Neural progenitor cell (in vitro differentiated cells): ENCODE results near the gene AP1M1. TPM values are rescaled to one million over a fixed set of nuclear protein-coding genes. Genes with fewer than 3 reads are reported as not detected.

Experiments used
- DNase-seq: peaks from one replicate; pipeline ENCODE4 v3.0.0-alpha.2; 2016; ENCODE audit warnings: low spot score
- H2AFZ ChIP-seq: fragments of 200-600 bp; sonication (generic); replicated peaks from 2 replicates; pipeline ENCODE4 v1.6.1; 2016; ENCODE audit warnings: antibody characterized with exemption
- H3F3A ChIP-seq: fragments of 200-600 bp; sonication (generic); 2 replicates; pipeline ENCODE4 v1.6.1; 2016; ENCODE audit warnings: antibody characterized with exemption, low read depth
- H3K27ac ChIP-seq: fragments of 200-600 bp; sonication (generic); 2 replicates; pipeline ENCODE4 v1.5.1; 2016; ENCODE audit warnings: mild to moderate bottlenecking
- H3K27me3 ChIP-seq: fragments of 200-600 bp; sonication (generic); 2 replicates; pipeline ENCODE4 v1.6.1; 2016; ENCODE audit warnings: mild to moderate bottlenecking, moderate library complexity
- H3K36me3 ChIP-seq: fragments of 200-600 bp; sonication (generic); 2 replicates; pipeline ENCODE4 v1.5.1; 2016
- H3K4me1 ChIP-seq: fragments of 200-600 bp; sonication (generic); 2 replicates; pipeline ENCODE4 v1.6.1; 2016; ENCODE audit warnings: mixed run types
- H3K4me2 ChIP-seq: fragments of 200-600 bp; sonication (generic); 2 replicates; pipeline ENCODE4 v1.6.1; 2016
- H3K4me3 ChIP-seq: fragments of 200-600 bp; sonication (generic); 2 replicates; pipeline ENCODE4 v1.5.1; 2016
- H3K79me2 ChIP-seq: fragments of 200-600 bp; sonication (generic); 2 replicates; pipeline ENCODE4 v1.6.1; 2016; ENCODE audit warnings: low read depth
- H3K9ac ChIP-seq: fragments of 200-600 bp; sonication (generic); 2 replicates; pipeline ENCODE4 v1.6.1; 2016
- H3K9me3 ChIP-seq: fragments of 200-600 bp; sonication (generic); 2 replicates; pipeline ENCODE4 v1.5.1; 2016; ENCODE audit warnings: low read depth
- H4K20me1 ChIP-seq: fragments of 200-600 bp; sonication (generic); 2 replicates; pipeline ENCODE4 v1.6.1; 2016; ENCODE audit warnings: low read depth
- H3K27ac Mint-ChIP-seq: 3 replicates; pipeline ENCODE4 v1.8.0; 2021; ENCODE audit warnings: mixed read lengths
- H3K27me3 Mint-ChIP-seq: 2 replicates; pipeline ENCODE4 v1.8.0; 2022; ENCODE audit warnings: low read depth, mild to moderate bottlenecking, inconsistent platforms, moderate library complexity, mixed read lengths; ENCODE audit not compliant: insufficient read depth
- H3K36me3 Mint-ChIP-seq: 3 replicates; pipeline ENCODE4 v1.8.0; 2021; ENCODE audit warnings: mixed read lengths
- H3K4me1 Mint-ChIP-seq: 3 replicates; pipeline ENCODE4 v1.8.0; 2021; ENCODE audit warnings: mixed read lengths
- H3K4me3 Mint-ChIP-seq: 3 replicates; pipeline ENCODE4 v1.8.0; 2021; ENCODE audit warnings: mild to moderate bottlenecking, moderate library complexity, mixed read lengths
- H3K9me3 Mint-ChIP-seq: 3 replicates; pipeline ENCODE4 v1.8.0; 2020; ENCODE audit warnings: mixed read lengths
- EZH2 ChIP-seq: fragments of 200-600 bp; sonication (generic); IDR thresholded peaks from 2 replicates; pipeline ENCODE4 v1.6.1; 2017; ENCODE audit warnings: antibody characterized with exemption, mild to moderate bottlenecking, moderate library complexity
- EZH2phosphoT487 ChIP-seq: fragments of 200-600 bp; sonication (generic); IDR thresholded peaks from 2 replicates; pipeline ENCODE4 v1.6.1; 2017; ENCODE audit warnings: antibody characterized with exemption
- total RNA-seq: library from RNA; depleted of rRNA; stranded (reverse); fragments of >200 nt; gene quantifications from 2 replicates; pipeline ENCODE4 v1.2.3, GENCODE V29; 2015; ENCODE audit warnings: low replicate concordance
- TF ChIP-seq, protein P1 (sequence below): fragments of 200-600 bp; sonication (generic); IDR thresholded peaks from 2 replicates; pipeline ENCODE4 v1.5.1; 2017; ENCODE audit warnings: antibody characterized with exemption, mild to moderate bottlenecking

AP1M1 gene
- total RNA-seq, 1 donor from 2014 or later: 26.5 TPM

DNA sequence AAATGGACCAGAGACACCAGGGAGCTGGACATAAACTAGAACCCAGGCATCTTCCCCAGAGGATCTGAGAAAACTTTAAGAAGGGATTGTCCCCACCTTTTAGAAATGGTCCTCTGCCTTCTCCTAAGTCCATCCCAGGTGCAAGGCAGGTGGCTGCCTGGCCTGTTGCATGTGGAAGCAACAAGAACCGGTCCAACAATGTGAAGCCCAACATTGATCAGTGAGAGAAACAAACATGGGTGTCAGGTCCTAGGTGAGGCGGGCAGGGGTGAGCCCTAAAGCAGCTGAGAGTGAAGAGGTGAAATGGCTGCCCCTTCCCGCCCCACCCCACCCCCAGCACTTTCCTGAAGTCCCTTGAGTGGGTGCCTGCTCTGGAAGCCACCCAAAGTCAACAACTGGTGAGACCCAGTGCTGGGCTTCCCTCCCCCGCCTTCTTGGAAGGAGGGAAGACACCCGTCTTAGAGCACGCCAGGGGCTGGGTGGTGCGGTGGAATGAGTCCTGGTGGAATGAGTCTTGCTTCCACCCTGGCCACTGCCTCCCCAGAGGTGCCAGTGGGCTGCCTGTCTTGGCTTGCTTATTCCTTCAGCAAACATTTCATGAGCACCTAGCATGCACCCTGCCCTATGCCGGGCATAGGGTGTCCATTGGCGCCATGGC is 1.7 kb downstream of the AP1M1 start:
- peaks cover 14% of the 10 kb centered on the region for H4K20me1 ChIP-seq
- H3K4me3 ChIP-seq: no peak overlapping the region
- H2AFZ ChIP-seq: no peak overlapping the region
- H3K9me3 ChIP-seq: no peaks in the 10 kb centered on the region
- H3K27me3 ChIP-seq: no peaks in the 10 kb centered on the region
- H3K27me3 Mint-ChIP-seq: no peaks in the 10 kb centered on the region
- peaks cover 19% of the 10 kb centered on the region for H3K4me1 Mint-ChIP-seq
- H3K9ac ChIP-seq: no peak overlapping the region
- no peaks in the 10 kb centered on the region for H3K36me3 ChIP-seq
- H3K79me2 ChIP-seq: peaks cover 27% of the 10 kb centered on the region
- no peak for DNase-seq
- H3K4me3 Mint-ChIP-seq: peak overlapping the region; percentile 89
- TF ChIP-seq EZH2 (no peak), EZH2phosphoT487 (no peak)
- TF ChIP-seq, protein P1, sequence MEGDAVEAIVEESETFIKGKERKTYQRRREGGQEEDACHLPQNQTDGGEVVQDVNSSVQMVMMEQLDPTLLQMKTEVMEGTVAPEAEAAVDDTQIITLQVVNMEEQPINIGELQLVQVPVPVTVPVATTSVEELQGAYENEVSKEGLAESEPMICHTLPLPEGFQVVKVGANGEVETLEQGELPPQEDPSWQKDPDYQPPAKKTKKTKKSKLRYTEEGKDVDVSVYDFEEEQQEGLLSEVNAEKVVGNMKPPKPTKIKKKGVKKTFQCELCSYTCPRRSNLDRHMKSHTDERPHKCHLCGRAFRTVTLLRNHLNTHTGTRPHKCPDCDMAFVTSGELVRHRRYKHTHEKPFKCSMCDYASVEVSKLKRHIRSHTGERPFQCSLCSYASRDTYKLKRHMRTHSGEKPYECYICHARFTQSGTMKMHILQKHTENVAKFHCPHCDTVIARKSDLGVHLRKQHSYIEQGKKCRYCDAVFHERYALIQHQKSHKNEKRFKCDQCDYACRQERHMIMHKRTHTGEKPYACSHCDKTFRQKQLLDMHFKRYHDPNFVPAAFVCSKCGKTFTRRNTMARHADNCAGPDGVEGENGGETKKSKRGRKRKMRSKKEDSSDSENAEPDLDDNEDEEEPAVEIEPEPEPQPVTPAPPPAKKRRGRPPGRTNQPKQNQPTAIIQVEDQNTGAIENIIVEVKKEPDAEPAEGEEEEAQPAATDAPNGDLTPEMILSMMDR: no peak
- no peak overlapping the region for H3K27ac ChIP-seq
- peaks cover 18% of the 10 kb centered on the region for H3K36me3 Mint-ChIP-seq
- peak overlapping the region; percentile 98 for H3K4me2 ChIP-seq
- H3K4me1 ChIP-seq: peaks cover 3% of the 10 kb centered on the region
- no peaks in the 10 kb centered on the region for H3K9me3 Mint-ChIP-seq
- peaks cover 5% of the 10 kb centered on the region for H3F3A ChIP-seq
- H3K27ac Mint-ChIP-seq: no peak overlapping the region

DNA sequence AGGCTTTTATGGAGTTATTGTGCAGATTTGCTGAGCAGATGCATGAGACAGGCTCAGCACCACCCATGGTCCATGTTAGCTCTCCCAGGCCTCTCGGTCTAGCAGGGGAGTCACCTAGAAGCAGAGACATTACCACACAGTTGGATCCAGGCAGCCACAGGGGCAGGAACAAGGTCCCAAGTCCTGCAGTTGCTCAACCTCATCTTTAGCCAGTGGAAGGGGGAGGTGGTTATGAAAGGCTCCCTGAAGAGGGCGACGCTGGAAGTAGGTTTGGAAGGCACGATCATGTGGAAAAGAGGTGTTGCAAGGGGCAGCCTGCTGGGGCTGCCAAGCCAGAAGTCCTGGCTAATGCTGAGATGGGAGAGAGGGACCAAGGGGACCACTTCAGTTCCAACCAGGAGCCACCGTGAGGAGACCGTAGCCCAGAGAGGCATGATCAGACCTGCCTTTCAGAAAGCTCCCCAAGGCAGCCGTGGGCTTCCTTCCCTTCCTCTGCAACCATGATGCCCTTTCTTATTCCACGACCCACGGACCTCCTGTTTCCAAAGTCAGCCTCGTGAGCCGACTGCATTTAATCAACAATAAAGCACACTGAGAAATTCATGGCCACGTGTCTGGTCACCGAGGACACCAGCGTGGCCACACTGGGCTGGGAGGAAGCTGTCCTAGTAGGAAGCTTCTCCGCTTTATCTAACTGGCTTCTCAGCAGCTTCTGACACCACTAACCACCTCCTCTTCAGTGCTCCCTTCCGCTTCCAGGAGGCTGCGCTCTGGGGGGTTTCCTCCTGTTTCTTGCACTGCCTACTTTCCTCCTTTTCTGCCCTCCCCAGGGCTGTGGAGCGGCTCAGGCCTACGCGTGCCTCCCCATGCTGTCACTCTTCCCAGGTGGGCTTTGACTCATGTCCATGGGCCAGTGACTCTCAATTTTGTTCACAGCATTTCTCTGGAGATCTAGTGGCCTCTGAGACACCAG is 2.6 kb downstream of the AP1M1 start:
- peaks cover 18% of the 10 kb centered on the region for H3K36me3 Mint-ChIP-seq

DNA sequence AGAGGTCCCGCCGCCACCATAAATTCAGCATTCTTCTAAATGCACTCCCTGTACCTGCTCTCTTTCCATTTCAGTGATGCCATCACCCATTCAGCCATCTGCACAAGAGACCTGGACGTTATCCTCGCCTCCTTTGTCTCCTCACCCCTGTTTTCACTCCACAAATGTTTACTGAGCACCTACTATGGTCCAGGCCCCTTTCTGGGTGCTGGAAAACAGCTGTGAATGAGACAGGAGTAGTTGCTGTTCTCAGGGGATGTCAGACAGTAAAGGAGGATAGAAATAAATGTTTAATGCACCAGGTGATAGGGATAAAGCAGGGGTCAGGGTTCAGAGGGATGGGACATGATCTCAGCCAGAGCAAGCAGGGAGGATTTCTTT is 3.3 kb downstream of the AP1M1 start:
- Histone ChIP-seq H4K20me1 (peaks cover 14% of the 10 kb centered on the region), H3K4me1 (peaks cover 3% of the 10 kb centered on the region), H3K27ac (no peak overlapping the region), H3F3A (peaks cover 5% of the 10 kb centered on the region), H3K4me3 (no peak overlapping the region), H2AFZ (no peak overlapping the region), H3K9me3 (no peaks in the 10 kb centered on the region), H3K9ac (no peak overlapping the region), H3K79me2 (peaks cover 27% of the 10 kb centered on the region), H3K27me3 (no peaks in the 10 kb centered on the region), H3K36me3 (no peaks in the 10 kb centered on the region), H3K4me2 (no peak overlapping the region)
- TF ChIP-seq EZH2phosphoT487 (no peak), EZH2 (no peak)
- TF ChIP-seq, protein P1: no peak
- peaks cover 19% of the 10 kb centered on the region for H3K4me1 Mint-ChIP-seq
- H3K9me3 Mint-ChIP-seq: no peaks in the 10 kb centered on the region
- H3K27ac Mint-ChIP-seq: no peak overlapping the region
- H3K4me3 Mint-ChIP-seq: no peak overlapping the region
- H3K27me3 Mint-ChIP-seq: no peaks in the 10 kb centered on the region
- no peak for DNase-seq
- H3K36me3 Mint-ChIP-seq: peaks cover 18% of the 10 kb centered on the region

More for the DNA sequence above, 2.6 kb downstream of the AP1M1 start:
- Histone ChIP-seq H3K9ac (no peak overlapping the region), H3K4me2 (no peak overlapping the region), H4K20me1 (peaks cover 14% of the 10 kb centered on the region), H3K36me3 (no peaks in the 10 kb centered on the region), H3K4me1 (peaks cover 3% of the 10 kb centered on the region), H3K27ac (no peak overlapping the region), H3K4me3 (no peak overlapping the region), H3K27me3 (no peaks in the 10 kb centered on the region), H3K9me3 (no peaks in the 10 kb centered on the region), H3K79me2 (peaks cover 27% of the 10 kb centered on the region), H3F3A (peaks cover 5% of the 10 kb centered on the region), H2AFZ (no peak overlapping the region)
- no peak for TF ChIP-seq EZH2phosphoT487
- no peak for TF ChIP-seq EZH2
- TF ChIP-seq, protein P1: no peak
- Mint-ChIP-seq H3K27ac (no peak overlapping the region), H3K27me3 (no peaks in the 10 kb centered on the region), H3K4me3 (no peak overlapping the region), H3K4me1 (peaks cover 19% of the 10 kb centered on the region), H3K9me3 (no peaks in the 10 kb centered on the region)
- DNase-seq: no peak
